ENCODE results near the gene JARID2.

The JARID2 gene

DNA sequence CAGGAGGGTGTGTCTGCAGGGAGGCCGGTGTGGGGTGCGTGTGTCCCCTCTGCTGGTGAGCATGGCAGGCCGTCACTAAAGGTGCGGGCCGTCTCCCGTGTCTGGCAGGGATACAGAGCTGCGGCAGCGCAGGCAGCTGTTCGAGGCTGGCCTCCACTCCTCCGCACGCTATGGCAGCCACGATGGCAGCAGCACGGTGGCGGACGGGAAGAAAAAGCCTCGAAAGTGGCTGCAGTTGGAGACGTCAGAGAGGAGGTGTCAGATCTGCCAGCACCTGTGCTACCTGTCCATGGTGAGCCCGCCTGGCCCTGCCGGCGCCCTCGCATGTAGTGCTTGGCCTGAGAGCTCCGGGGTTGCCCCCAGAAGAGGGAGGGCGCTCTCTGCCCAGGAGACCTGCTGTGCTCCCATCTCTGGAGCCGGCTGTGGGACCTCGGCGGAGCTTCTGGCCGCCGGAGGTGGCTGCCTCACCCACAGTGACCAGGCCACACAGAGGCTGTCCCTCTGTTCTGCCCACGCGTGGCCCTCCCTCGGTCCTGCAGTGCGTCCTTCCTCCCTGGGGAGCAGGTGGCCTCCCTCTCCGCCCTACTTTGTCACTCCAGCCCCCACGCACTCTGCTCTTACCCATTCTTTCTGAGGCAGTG lies 267.4 kb downstream of the JARID2 start:
- DNase-seq = no peak

GRCh38 chr6:15513801-15514711 lies 268.2 kb downstream of the JARID2 start:
- no peak for DNase-seq

DNA sequence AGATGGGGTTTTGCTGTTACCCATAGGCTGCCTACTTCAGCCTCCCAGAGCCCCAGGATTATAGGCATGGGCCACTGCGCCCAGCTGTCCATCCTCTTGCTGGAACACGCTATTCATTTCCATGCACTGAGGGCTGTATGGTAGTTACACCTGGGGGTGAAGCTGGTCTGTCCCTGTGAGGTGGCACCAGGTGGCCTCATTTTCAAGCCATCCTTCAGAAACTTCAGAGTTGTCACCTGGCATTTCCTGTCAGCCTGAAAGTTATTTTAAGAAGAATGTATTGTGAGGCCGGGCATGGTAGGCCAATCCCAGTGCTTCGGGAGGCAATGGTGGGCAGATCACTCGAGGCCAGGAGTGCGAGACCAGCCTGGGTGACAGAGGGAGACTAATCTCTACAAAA lies 269.4 kb downstream of the JARID2 start:
- no peak for DNase-seq

DNA sequence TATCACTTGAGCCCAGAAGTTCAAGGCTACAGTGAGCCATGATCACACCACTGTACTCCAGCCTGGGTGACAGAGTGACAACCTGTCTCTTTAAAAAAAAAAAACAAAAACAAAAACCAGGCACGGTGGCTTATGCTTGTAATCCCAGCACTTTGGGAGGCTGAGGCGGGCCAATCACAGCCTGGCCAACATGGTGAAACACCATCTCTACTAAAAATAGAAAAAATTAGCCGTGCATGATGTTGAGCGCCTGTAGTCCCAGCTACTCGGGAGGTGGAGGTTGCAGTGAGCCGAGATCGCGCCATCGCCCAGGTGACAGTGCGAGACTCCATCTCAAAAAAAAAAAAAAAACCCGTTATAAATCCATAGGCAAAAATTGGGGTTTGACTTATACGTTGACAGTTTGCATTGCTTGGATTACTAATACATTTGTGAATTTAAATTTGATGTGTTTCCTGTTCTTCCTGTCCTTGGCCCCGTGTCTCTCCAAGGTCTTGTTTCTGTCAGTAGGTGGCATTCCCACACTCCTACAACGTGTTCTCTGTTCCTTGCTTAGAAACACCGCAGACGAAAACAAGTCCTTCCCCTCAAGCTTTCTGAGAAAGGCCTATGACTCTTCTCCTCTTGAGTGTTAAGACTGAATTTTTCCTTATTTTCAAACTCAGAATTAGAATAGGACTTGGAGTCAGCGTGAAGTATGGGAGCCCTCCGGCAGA lies 269.9 kb downstream of the JARID2 start:
- no peak for DNase-seq

- no peak for DNase-seq
Observed at GRCh38 chr6:15516378-15516777, 270.5 kb downstream of the JARID2 start.

DNA sequence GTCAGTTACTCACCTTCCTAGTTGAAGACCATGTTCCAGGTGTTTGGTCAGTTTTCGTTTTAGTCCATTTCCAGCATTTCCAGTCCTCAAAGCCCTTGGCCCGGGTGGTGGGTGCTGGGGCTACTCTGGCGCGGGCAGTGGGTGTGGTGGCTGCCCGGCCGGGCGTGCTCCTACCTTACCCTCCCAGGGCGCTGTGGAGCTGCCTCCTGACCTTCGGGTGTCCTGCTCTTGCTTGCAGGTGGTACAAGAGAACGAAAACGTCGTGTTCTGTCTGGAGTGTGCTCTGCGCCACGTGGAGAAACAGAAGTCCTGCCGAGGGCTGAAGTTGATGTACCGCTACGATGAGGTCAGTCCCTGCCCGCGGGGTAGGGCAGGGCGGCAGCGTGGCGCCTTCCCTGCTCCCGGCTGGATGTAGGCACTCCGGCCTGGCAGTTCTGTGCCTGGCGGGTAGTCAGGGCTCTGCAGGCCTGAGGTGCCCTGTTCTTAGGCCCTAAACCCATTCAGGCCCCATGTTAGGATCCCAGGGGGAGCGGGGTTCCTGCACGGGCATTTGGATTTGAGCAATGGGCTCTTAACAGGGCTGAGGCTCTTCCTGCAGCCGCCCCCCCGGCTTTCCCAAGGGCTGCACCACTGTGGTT lies 271.2 kb downstream of the JARID2 start:
- DNase-seq = no peak

GRCh38 chr6:15517600-15517999 lies 271.7 kb downstream of the JARID2 start:
- no peak for DNase-seq

DNA sequence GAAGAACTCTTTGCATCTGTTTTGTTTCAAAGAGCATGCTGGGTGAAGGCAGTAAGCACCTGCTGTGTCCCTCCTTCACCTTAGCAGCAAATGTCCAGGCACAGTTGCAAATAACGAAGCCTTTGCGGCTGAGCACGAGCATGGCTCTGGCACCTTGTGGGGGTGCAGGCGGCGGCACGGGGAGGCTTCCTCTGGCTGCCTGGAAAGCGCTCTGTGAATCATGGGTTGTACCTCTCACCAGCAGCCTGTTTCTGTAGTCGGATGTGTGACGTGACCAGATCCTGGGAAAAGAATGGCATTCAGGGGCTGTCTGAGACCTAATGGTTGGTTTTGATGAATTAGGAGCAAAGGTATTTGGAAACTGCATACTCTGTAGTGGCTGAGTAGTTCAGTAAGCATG lies 272.2 kb downstream of the JARID2 start:
- peak; percentile 45 for DNase-seq

DNA sequence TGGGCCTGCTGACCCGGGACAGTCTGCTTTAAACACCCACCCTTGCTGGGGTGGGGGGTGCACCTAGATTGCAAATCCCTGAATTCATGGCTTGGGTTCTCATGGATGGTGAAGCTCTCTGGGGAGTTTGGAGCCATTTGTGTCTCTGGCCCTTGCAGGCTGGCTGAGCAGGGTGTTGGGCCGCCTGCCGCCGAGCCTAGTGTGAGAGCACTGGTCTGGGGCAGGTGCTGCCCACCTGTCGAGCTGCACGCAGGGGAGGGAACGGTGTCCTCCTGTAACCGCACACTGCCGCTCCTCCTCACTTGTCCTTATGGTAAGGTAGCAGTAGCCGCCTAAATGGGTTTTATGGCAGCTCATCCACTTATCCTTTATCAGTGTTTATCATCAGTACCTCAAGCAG lies 273.0 kb downstream of the JARID2 start:
- no peak for DNase-seq

- DNase-seq = no peak
Observed at GRCh38 chr6:15519681-15520080, 273.8 kb downstream of the JARID2 start.

DNA sequence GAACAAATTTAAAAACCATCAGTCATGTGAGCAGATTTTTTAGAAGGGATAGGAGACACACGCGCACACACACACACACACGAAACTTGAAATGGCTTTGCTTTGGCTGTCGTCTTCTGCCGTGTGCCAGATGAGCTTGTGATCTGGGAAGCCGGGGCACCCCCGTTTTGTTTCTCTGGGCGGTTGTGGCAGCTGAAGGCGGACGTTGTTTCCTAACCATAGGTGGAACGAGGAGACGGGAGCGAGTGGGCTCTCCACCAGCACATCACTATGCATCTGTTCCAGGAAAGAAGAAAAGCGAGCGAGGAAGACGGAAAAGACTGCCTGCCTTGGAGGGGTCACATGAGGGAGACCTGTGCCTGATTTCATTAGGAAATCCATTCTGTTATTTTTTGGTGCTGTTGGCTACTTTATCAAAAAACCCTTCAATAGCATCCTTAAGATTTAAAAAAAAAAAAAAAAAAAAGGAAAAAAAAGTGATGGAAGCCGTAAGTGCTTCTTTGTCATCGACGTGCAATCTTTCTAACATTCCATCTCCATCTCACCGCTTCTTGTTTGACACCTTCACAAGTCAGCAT lies 274.8 kb downstream of the JARID2 start:
- no peak for DNase-seq

DNA sequence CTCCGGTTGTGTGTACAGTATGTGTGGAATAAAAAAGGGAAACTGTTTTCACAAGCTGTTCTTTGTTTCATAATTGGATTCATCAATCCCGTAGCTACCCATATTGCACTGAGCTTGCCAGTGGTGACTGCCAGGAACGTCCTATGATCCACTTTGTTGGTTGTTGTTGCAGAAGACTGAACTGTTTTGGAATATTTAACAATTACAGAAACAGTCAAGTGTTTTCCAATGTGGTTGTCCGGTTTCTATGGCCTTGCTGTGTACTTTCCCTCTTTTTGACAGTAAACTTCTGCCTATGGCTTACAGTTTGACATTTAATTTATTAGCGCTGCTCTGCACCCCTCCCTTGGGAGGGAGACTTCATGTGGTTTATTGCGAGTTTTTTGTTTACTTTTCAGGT lies 275.7 kb downstream of the JARID2 start:
- DNase-seq = no peak

DNA sequence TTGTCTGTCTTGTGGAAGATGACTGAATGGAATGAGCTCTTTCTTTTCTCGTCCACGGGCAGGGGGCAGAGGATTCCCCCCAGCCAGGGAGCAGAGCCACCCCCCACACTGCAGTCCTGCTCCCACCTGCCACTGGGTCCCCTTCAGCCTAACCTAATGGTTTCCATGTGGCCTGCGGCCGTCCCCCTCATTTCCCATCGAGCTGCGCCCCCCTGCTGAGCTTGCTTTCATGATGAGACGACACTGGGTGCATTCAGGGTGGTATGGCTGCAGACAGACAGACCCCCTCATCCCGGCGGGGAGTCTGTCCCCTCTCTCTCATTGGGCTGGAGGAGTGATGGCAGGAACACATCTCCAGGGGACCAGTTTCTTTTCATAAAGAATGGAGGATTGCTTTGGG lies 276.2 kb downstream of the JARID2 start:
- DNase-seq = no peak

DNA sequence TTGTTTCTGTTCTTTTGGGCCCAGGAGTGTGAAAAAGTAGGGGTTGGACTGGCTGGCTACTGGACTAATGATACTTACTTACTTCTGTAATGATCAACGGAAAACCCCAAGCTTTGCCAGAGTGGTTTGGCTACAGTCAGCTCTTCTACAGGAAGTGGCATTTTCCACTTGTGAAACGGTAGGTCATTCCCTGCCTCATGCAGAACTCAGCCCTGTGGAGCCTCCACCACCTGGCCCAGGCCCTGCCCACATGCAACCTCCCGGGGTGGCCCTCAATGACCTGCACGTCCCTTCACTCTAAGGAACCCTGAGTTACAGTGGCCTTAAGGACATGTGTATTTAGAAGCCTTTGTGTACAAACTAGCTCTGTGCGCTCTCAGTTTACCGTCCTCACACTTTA lies 276.6 kb downstream of the JARID2 start:
- no peak for DNase-seq

DNA sequence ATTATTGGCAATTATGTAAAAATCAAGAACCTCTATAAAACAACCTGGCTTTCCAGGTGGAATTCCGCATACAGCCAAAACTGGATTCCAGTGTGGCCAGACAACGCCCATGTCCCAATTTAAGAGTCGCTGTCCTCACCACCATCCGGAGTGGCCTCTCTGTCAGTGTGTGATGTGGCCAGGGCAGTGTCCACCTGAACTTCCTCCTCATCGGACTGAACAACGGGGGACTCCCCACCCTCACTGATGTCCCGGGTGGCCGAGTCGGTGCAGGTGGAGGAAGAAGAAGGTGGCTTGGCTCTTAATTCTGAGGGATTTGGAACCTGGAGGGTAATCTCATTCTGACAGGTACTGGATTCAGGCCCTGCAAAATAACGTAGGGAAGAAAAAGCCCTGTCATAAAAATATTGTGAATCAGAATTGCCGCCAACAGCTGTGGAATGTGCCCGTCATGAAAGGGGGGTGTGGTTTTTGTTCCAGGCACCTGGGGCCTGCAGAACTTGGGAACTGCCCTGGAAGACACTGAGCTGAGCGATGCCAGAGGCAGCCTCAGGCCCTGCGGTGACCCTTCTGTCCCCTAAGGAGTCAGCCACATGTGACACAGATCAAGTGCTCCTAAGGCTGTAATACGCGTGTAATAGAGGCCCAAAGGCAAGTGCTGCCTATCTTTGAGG lies 277.1 kb downstream of the JARID2 start:
- DNase-seq = no peak

- no peak for DNase-seq
Observed at GRCh38 chr6:15523679-15524630, 278.1 kb downstream of the JARID2 start.

GRCh38 chr6:15524861-15525401 lies 279.1 kb downstream of the JARID2 start:
- no peak for DNase-seq

DNA sequence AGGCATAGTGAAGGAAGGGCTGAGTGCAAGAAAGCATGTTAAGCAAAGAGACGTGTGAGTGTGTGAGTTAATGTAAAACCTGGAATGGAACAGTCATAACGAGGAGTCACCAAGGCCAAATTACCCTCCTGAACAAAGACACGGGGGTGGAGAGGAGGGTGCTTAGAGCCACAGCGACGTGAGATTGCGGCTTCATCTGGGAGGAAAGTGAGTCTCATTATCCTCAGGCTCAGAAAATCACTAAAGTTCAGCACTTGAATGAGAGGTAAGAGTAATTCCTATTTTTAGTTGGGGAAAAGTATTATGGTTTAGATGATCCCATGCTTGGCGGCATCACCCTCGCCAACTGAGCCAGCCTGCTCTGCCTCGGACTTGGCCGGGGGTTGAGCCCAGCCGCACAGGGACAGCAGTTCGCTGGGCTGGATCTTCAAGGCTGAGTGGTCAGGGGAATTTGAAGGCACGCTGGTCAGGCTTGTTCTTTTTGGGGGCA lies 280.4 kb downstream of the JARID2 start:
- DNase-seq = peak; percentile 14

DNA sequence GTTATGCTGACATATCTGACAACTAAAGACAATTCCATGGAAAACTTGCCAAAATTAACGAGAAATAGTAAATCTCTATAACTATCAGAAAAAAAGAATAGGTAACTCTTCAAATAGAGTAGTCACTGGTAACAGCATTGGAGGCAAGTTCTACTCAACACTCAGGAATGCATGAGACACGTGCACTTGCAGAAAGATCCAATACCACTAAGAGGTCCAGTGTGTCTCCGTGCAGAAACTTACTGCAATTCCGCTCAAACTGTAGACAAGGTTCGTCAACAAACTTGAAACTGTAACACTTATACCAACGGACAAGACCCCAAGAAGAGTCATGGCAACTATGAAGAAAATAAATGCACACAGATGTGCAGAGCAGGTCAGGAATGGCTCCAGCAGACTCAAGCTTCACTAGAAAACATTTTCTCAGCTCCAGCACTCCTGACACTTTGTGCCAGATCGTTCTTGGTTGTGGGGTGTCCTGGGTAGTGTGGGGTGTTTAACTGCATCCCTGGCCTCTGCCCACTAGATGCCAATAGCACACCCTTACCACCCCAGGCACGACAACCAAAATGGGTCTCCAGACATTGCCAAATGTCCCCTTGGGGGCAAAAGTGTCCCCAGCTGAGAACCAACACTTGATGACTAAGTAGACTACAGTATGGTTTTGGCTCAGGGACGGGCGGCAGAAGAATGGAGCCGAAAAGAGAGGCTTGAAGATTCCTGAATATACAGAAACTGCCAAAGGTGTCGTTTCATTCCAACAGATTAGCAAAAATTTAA lies 282.2 kb downstream of the JARID2 start:
- DNase-seq = no peak

- DNase-seq = no peak
Observed at GRCh38 chr6:15528870-15529269, 283.0 kb downstream of the JARID2 start.

All from fibroblast of skin of right biceps (primary cell).